ENCODE measurements around the gene SEL1L2.
"Not testable (repeated sequence)": the region's sequence is repeated elsewhere in the genome, so short reads cannot be mapped to it uniquely, and the experiment has no call there.

Gene SEL1L2, protein sequence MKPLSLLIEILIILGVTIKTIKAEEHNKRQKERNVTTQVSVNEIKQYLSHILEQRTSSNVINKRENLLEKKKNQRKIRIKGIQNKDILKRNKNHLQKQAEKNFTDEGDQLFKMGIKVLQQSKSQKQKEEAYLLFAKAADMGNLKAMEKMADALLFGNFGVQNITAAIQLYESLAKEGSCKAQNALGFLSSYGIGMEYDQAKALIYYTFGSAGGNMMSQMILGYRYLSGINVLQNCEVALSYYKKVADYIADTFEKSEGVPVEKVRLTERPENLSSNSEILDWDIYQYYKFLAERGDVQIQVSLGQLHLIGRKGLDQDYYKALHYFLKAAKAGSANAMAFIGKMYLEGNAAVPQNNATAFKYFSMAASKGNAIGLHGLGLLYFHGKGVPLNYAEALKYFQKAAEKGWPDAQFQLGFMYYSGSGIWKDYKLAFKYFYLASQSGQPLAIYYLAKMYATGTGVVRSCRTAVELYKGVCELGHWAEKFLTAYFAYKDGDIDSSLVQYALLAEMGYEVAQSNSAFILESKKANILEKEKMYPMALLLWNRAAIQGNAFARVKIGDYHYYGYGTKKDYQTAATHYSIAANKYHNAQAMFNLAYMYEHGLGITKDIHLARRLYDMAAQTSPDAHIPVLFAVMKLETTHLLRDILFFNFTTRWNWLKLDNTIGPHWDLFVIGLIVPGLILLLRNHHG

DNA sequence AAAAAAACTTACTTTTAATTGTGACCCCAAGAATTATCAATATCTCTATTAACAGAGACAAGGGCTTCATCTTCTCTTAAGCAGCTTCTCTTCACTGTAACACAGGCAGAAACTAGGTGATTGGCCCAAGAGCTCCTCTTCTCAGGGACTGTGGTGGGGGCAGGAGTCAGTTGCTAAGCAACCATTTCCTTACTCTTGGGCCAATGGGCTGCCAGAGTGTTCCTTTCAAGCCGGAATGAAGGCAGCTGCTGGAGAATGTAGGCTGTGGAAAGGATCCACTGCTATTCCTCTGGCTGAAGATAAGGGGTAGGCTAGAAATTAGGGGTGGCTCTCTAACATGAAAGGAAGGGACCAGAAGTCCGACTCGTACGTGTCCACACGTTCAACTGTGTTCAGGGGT, at the start of gene SEL1L2:
SEL1L2 (minus strand) TSS at position 150 of the 400 bp plus-strand sequence; CDS start at position 70, 80 bp downstream.
- no peak for DNase-seq (ENCODE audit: low read depth in 2 of 2, low spot score in 1 of 2)

DNA sequence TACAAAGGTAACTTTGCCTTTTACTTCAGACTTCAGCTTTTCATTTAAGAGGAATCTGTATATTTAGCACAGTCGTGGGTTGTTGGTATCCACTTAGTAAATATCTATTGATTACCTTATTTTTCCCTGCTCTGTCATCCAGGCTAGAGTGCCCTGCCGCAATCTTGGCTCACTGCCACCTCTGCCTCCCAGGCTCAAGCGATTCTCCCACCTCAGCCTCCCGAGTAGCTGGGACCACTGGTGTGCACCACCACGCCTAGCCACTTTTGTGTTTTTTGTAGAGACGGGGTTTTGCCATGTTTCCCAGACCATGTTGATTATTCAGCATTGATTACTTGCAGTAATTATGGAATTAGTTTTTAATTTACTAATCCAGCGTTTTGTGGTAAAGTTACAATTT, 46.2 kb upstream of the SEL1L2 start:
- no peak for DNase-seq (ENCODE audit: low read depth in 2 of 2, low spot score in 1 of 2)

DNA sequence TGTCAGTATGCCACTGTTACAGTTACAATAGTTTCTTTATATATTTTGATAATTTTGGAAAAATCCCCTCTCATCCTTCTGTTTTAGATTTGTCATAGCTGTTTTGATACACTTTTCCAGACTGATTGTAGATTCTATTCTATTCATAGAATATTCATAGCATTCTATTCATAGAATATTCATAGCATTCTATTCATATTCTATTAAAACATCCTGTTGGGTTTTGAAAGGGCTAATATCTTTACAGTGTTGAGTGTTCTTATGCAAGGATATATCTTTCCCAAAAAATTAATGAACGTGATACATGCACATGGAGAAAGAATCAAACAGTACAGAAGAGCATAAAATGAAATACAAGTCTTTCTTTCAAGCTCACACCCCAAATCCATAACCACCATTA, 42.9 kb upstream of the SEL1L2 start:
- no peak for DNase-seq (ENCODE audit: low read depth in 2 of 2, low spot score in 1 of 2)

DNA sequence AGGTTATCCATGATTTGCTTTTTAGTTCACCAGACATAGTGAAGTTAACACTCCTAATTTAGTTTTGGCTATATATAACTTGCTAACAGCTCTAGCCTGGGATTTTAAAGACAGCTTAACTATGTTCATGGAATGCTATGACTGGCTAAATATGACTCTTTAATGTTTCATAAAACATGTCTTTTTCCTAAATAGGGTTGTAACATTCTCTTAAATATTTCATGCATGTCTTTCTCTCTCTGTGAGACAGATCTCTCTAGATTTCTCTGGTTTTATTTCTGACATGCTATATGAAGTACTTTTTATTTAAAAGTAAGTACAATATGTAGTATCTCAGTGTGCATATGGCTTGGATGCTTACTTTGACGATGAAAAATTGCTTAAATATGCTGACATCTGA, 40.6 kb upstream of the SEL1L2 start:
- no peak for DNase-seq (ENCODE audit: low read depth in 2 of 2, low spot score in 1 of 2)

DNA sequence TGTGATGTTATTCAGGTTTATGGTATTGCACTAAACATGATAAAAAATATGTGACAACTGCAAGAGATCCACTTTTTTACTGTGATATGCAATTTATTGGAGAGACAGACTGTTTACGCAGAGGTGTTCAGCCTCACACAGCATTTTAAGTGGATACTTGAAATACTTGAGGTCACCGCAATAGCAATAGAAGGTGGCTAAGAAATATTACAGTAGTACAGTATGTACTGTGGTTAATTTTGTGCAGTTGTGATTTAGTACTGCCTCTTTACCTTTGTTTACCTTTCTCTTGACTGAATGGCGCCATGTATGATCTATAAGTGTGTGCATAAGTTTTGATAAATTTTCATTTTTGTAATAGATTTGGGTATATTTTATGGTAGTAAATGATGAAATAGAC, 22.3 kb upstream of the SEL1L2 start:
- DNase-seq (ENCODE audit: low read depth in 2 of 2, low spot score in 1 of 2) = no peak

DNA sequence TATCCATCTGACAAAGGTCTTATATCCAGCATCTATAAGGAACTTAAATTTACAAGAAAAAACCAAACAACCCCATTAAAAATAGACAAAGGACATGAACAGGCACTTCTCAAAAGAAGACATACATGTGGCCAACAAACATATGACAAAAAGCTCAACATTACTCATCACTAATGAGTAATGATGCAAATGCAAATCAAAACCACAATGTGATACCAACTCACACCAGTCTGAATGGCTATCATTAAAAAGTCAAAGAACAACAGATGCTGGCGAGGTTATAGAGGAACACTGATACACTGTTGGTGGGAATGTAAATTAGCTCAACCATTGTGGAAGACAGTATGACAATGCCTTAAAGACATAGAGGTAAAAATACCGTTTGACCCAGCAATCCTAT, 18.8 kb upstream of the SEL1L2 start:
- no peak for DNase-seq (ENCODE audit: low read depth in 2 of 2, low spot score in 1 of 2)

DNA sequence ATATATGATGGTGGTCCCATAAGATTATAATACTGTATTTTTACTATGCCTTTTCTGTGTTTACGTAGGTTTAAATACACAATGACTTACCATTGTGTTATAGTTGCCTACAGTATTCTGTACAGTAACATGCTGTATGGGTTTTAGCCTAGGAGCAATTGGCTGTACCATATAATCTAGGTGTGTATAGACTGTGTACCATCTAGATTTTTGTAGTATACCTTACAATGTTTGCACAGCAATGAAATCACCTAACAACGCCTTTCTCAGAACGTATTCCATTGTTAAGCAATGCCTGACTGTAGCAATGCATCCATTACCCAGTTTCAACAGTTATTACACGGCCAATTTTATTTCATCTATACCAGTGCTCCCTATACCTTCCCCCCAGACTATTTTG, 15.6 kb upstream of the SEL1L2 start:
- DNase-seq (ENCODE audit: low read depth in 2 of 2, low spot score in 1 of 2) = no peak

DNA sequence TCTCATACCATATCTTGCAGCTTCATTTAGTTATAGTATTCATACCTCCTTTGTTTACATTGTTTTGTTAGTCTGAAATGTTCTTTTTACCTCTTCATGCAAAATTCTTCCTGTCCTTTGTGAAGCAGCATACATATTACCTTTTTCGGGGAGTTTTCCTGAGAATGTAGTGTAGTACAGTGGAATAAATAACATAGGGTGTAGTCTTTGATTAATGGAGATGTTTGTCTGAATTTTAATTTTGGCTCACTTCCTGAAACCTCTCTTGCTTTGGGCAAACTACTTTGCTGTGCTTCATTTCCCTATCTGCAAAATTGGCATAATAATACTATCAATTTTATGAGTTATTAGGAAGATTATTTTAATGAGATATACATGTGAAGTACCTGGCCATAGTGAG, 10.5 kb upstream of the SEL1L2 start:
- DNase-seq (ENCODE audit: low read depth in 2 of 2, low spot score in 1 of 2) = no peak

DNA sequence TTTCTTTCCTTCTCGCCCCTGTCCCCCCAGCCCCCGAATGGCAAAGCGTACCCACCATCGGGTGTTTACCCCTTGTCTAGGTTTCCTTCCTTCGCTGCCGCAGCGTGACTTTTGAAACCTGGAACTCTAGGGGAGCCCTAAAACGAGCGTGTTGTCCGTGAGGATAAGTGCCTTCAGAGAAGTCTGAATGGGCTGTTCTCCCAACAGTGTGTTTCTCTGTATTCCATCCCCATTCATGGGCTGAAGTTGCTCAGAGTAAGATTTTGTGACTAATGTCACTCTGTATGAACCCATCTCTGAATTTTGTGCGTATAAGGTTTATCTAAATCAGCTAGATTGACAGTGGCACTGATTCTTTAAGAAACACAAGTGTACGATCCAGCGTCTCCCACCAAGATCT, 5.9 kb upstream of the SEL1L2 start:
- DNase-seq (ENCODE audit: low read depth in 2 of 2, low spot score in 1 of 2) = no peak

DNA sequence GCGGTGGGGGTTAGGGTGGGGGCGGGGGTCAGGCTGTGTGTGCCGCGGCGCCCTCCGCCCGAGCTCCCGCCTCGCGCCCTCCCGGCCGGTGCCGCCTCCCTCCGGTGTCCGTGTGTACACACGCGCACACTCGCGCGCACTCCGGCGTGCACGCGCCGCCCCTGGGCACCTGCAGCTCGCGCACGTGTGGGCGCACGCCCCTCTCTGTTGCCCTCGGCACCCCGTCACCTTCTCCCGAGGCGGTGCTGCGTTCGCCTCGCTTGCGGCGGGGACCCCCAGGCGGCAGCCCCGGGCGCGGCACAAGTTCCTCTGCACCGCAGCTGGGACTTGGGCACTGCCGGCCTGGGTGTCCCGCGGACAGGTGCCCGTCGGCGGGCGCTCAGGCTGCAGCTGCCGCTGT, 5.4 kb upstream of the SEL1L2 start:
- no peak for DNase-seq (ENCODE audit: low read depth in 2 of 2, low spot score in 1 of 2)

DNA sequence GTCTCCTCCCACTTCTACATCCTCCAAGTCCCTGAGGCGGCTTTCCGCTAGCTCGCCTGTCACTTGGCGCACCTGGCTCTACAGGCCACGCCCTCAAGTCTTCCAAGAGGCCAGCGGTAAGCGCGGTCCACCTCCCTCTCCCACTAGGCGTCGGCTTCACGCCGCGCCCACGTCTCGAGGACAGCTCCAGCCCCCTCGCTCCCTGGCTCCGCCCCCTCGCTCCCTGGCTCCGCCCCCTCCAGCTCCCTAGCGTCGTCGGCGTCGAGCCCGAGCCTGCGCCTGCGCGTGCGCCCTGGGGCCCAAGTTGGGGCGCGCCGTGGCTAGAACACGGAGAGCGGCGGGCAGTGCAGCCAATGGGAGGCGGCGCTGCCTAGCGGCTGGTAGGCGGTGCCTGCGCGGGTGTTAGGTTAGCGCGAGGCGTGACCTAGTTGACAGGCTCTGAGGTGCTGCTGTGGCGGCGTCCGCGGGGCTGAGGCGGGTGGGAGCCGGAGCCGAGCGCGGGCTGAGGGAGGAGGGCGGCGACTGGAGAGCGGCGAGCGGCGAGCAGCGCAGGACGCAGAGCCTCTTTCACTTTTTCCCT, 4.8 kb upstream of the SEL1L2 start, which contains the start of gene MACROD2:
MACROD2 (plus strand) TSS at position 431 of the 580 bp plus-strand sequence.
- peak in 1 of 2 donors; percentile 8 for DNase-seq (ENCODE audit: low read depth in 2 of 2, low spot score in 1 of 2)

DNA sequence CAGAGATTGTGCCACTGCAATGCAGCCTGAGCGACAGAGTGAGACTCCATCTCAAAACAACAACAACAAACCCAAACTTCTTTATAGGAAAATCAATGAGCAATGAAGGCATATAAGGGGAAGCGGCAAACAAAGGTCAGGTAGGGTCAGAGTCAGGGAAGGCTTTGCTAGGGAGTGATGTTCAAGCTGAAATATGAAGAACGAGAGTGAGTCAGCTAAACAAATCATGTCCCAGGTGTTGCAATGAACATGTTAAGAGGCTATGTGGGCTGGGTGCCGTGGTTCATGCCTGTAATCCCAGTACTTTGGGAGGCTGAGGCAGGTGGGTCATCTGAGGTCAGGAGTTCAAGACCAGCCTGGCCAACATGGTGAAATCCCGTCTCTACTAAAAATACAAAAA, 1.5 kb upstream of the SEL1L2 start:
- DNase-seq (ENCODE audit: low read depth in 2 of 2, low spot score in 1 of 2) = not testable (repeated sequence)

DNA sequence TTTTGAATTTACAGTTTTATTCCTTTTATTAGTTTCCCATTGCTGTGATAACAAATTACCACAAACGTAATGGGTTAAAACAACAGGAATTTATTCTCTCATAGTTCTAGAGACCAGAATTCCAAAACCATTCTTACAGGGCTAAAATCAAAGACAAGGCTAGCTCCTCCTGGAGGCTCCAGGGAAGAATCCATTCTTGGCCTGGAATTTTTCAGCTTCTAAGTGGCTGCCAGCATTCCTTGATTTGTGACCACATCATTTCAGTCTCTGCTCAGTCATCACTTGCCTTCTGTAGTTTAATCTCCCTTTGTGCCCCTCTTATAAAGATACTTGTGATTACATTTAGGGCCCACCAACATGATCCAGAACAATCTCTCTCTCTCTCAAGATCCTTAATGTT, 897 bp upstream of the SEL1L2 start:
- DNase-seq (ENCODE audit: low read depth in 2 of 2, low spot score in 1 of 2) = no peak

DNA sequence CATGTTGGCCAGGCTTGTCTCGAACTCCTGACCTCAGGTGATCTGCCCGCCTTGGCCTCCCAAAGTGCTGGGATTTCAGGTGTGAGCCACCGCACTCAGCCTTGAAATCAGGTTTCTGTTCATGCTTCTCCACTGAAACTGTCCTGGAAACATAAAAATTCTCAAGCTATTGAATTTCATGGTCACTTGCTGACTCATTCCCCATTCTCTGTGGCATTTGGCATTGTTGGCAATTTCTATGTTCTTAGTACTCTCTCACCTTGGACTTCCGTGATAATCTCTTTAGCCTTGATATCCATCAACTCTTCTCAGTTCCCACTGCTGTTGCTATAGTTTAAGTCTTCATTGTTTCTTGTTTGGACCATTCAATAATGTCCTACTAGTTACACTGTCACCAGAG, 6.2 kb downstream of the SEL1L2 start:
- DNase-seq (ENCODE audit: low read depth in 2 of 2, low spot score in 1 of 2) = no peak

DNA sequence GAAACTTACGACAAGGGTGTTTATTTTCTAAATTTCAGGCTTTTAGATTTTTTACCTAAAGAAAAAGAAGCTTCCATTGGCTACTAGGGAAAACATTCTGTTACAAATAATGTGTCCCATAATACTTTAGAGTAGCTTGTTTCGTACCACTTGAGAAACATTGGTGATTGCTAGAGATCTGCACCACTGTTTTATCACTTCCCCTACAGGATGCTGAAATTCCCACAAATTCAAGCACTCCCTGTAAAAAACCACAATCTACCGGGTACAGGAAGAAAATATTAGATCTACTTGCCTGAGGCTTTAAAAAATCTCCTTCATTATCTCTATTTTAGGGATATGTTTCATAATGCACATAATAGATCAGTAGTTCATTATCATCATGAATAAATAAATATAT, 29.9 kb downstream of the SEL1L2 start:
- no peak for DNase-seq (ENCODE audit: low read depth in 2 of 2, low spot score in 1 of 2)

DNA sequence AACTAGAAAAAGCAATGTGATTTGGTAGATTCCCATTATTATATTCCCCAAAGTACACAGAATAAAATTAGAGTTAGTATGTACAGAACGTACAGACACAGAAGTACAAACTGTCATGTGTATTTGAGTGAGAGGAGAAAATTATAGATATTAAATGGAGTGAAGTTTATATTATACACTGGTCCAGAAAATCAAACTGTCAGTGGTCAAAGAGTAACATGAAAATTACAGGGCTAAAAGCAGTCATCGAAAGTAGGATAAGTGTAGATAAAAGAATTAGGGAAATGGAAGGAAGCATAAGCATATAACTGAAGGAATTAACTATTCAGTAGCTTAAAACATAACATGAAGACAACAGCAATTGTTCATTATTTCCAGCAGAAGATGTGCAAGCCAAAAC, 30.3 kb downstream of the SEL1L2 start:
- DNase-seq (ENCODE audit: low read depth in 2 of 2, low spot score in 1 of 2) = no peak

DNA sequence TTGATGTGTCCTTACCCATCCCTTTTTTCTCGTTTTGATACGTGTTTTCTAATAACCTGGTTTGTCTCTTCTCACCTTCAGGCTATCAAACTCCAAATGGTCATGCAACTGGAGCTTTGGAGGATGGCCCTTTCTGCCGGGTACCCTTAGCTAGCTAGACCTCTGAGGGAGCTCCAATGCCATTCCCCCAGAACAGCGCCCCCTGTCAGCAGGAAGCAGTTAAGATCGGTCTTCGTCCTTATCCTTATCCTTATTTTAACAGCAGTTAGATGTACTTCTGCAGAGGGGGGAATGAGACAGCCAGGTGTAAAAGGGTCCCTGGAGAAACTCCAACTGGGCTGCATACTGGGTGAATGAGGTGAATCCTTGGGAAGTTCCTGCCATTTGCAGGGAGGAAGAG, 37.2 kb downstream of the SEL1L2 start:
- no peak for DNase-seq (ENCODE audit: low read depth in 2 of 2, low spot score in 1 of 2)

DNA sequence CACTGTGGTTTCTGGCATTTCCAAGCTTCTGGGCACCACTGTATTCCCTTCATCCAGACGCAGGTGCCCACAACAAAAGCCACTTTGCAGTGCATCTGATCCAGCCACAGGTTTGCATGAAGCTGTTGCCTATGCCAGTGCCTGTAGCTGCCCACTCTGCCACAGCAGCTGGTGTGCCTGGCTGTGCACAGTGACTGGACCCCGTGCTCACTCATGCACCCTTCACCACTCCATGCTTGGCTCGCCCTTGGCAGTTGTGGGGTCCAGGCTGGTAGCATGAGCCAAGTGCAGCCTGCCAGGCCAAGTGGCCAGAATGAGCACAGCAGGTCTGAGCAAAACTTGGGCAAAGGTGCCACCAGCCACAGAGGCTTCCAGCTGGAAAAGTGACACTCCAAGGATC, 42.7 kb downstream of the SEL1L2 start:
- no peak for DNase-seq (ENCODE audit: low read depth in 2 of 2, low spot score in 1 of 2)

DNA sequence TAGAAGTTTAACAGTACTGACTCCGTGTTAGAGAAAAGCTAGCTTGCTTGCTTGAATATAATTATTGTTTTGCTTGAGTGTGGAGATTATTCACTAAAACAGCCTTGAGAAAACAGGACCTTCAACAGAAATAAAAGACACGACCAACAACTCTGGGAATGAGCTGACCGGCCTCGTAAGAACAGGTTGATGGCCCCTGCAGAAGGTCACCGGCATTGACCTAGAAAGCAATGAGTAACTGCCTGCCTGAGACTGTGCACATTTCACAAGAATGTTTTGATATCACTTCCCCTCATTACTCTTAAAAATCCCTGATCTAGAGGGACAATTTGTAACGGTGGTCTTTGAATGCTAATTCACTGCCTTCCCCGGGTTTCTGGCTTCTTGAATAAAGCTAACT, 49.4 kb downstream of the SEL1L2 start:
- DNase-seq (ENCODE audit: low read depth in 2 of 2, low spot score in 1 of 2) = no peak

DNA sequence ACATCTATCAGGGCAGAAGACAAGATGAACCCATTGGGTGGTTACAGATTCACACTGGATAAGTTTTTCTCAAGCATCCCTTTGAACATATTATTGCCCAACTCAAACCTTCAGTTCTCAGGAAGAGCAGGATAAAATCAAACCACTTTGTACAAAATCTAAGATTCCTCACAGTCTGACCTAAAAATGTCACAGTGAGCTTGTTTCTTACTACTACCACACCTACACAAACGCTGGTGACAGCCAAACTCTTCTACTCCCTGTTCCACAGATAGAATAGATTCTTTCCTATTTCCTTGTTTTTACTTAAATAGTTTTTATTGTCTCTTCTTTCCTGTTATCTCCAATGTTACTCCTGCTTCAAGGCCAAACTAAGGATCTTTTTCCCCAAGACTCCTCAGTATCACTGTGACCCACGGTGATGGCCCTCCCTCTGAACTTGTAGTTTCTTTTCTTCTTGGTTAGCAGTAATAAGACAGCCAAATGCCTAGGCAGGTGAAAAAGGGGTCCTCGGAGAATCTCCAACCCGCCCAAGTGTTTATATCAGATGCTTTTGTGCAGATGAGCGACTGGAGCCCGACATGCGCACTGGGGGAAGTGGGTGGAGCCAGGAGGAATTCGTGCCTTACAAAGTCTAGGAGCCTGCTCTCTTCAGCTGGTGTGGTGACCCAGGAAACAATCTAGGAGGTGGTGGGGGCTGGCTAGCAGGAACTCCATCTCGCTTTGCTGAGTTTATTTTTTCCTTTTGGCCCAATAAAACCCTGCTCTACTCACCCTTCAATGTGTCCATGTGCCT, 53.4 kb downstream of the SEL1L2 start:
- DNase-seq (ENCODE audit: low read depth in 2 of 2, low spot score in 1 of 2) = no peak
